Loucy (cell line): Measurements from ENCODE around the gene PYY.
"Not testable (repeated sequence)": the region's sequence is repeated elsewhere in the genome, so short reads cannot be mapped to it uniquely, and the experiment has no call there.

Experiments used
- EZH2phosphoT487 ChIP-seq: fragments of 200-600 bp; IDR thresholded peaks from 2 replicates; pipeline ENCODE4 v1.6.1; 2018; ENCODE audit warnings: antibody characterized with exemption, mild to moderate bottlenecking, moderate library complexity, borderline replicate concordance
- TF ChIP-seq, protein P1 (sequence below): fragments of 200-600 bp; sonication (generic); conservative IDR thresholded peaks from 2 replicates; pipeline ENCODE4 v1.5.1; 2014; ENCODE audit warnings: mild to moderate bottlenecking, antibody characterized with exemption, low read length

DNA sequence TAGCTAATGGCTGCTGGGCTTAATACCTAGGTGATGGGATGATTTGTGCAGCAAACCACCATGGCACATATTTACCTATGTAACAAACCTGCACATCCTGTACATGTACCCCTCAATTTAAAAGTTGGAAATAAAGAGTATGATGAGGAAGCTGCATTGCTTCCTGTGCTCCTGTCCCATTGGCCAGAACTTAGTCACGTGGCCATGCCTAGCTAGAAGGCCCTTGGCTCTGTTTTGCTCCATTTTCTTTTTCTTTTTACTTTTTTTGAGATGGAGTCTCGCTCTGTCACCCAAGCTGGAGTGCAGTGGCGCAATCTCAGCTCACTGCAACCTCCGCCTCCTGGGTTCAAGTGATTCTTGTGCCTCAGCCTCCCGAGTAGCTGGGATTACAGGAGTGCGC is 7.6 kb upstream of the PYY start:
- TF ChIP-seq, protein P1, sequence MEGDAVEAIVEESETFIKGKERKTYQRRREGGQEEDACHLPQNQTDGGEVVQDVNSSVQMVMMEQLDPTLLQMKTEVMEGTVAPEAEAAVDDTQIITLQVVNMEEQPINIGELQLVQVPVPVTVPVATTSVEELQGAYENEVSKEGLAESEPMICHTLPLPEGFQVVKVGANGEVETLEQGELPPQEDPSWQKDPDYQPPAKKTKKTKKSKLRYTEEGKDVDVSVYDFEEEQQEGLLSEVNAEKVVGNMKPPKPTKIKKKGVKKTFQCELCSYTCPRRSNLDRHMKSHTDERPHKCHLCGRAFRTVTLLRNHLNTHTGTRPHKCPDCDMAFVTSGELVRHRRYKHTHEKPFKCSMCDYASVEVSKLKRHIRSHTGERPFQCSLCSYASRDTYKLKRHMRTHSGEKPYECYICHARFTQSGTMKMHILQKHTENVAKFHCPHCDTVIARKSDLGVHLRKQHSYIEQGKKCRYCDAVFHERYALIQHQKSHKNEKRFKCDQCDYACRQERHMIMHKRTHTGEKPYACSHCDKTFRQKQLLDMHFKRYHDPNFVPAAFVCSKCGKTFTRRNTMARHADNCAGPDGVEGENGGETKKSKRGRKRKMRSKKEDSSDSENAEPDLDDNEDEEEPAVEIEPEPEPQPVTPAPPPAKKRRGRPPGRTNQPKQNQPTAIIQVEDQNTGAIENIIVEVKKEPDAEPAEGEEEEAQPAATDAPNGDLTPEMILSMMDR, result not testable (repeated sequence)
- not testable (repeated sequence) for TF ChIP-seq EZH2phosphoT487
